WTC11 (cell line): Measurements from ENCODE around the gene CSRNP3. TPM values are rescaled to one million over a fixed set of nuclear protein-coding genes. Genes with fewer than 3 reads are reported as not detected.

Experiments used
- ATAC-seq: fragments of 200-7000 bp; cut with Tn5 transposase; 2 replicates; pipeline ENCODE4 v1.10.0; 2021; ENCODE audit warnings: mild to moderate bottlenecking, moderate library complexity
- CTCF ChIA-PET: fragments of 300-600 bp; sonication (Branson Sonifier 250); formaldehyde crosslinking; loops from one replicate; lab custom pipeline; 2021; ENCODE audit warnings: antibody characterized with exemption; lab: Charles Lee
- POLR2A ChIA-PET: fragments of 350-600 bp; sonication (Branson Sonifier 250); formaldehyde crosslinking; loops from one replicate; lab custom pipeline; 2021; ENCODE audit warnings: antibody characterized with exemption; lab: Charles Lee
- DNase-seq: peaks from one replicate; pipeline ENCODE4 v3.0.0; 2021; ENCODE audit warnings: low spot score
- H3K27ac Mint-ChIP-seq: 2 replicates; pipeline ENCODE4 v1.8.0; 2021; ENCODE audit warnings: mixed read lengths
- H3K27me3 Mint-ChIP-seq: 2 replicates; pipeline ENCODE4 v1.8.0; 2021; ENCODE audit warnings: low read depth, mild to moderate bottlenecking, moderate library complexity, mixed read lengths
- H3K36me3 Mint-ChIP-seq: 2 replicates; pipeline ENCODE4 v1.8.0; 2021; ENCODE audit warnings: mixed read lengths
- H3K4me1 Mint-ChIP-seq: 2 replicates; pipeline ENCODE4 v1.8.0; 2022; ENCODE audit warnings: mixed read lengths
- H3K4me3 Mint-ChIP-seq: 2 replicates; pipeline ENCODE4 v1.8.0; 2021; ENCODE audit warnings: mild to moderate bottlenecking, moderate library complexity, mixed read lengths
- H3K9me3 Mint-ChIP-seq: 2 replicates; pipeline ENCODE4 v1.8.0; 2021; ENCODE audit warnings: mixed read lengths
- AR ChIP-seq: fragments of 250-450 bp; sonication (Bioruptor Pico); IDR thresholded peaks from 2 replicates; pipeline ENCODE4 v1.9.0; 2021; ENCODE audit warnings: mild to moderate bottlenecking
- ATF1 ChIP-seq: sonication (generic); formaldehyde crosslinking; IDR thresholded peaks from 2 replicates; pipeline ENCODE4 v1.8.1; 2023; ENCODE audit warnings: mild to moderate bottlenecking, moderate library complexity, missing genetic modification reagents
- ATF2 ChIP-seq: sonication (generic); formaldehyde crosslinking; IDR thresholded peaks from 2 replicates; pipeline ENCODE4 v1.8.1; 2022; ENCODE audit warnings: low read depth, missing genetic modification reagents, borderline replicate concordance
- CREB1 ChIP-seq: sonication (generic); formaldehyde crosslinking; IDR thresholded peaks from 2 replicates; pipeline ENCODE4 v1.8.0; 2023; ENCODE audit warnings: mild to moderate bottlenecking, missing genetic modification reagents
- ETV6 ChIP-seq: sonication (generic); formaldehyde crosslinking; IDR thresholded peaks from 2 replicates; pipeline ENCODE4 v1.8.1; 2022; ENCODE audit warnings: mild to moderate bottlenecking, missing genetic modification reagents
- MAX ChIP-seq: sonication (generic); formaldehyde crosslinking; IDR thresholded peaks from 2 replicates; pipeline ENCODE4 v1.8.0; 2022; ENCODE audit warnings: mild to moderate bottlenecking, missing genetic modification reagents
- MLX ChIP-seq: sonication (generic); formaldehyde crosslinking; IDR thresholded peaks from 2 replicates; pipeline ENCODE4 v1.8.1; 2023; ENCODE audit warnings: mild to moderate bottlenecking, missing genetic modification reagents, moderate library complexity
- NFE2L1 ChIP-seq: sonication (generic); formaldehyde crosslinking; IDR thresholded peaks from 2 replicates; pipeline ENCODE4 v1.8.1; 2023; ENCODE audit warnings: missing genetic modification reagents
- NR3C1 ChIP-seq: sonication (generic); formaldehyde crosslinking; conservative IDR thresholded peaks from 2 replicates; pipeline ENCODE4 v1.8.1; 2023; ENCODE audit warnings: low read depth, mild to moderate bottlenecking, missing genetic modification reagents
- PRRX2 ChIP-seq: fragments of 250-450 bp; sonication (Bioruptor Pico); IDR thresholded peaks from 2 replicates; pipeline ENCODE4 v1.8.0; 2021; ENCODE audit warnings: mild to moderate bottlenecking
- RORB ChIP-seq: fragments of 250-450 bp; sonication (Bioruptor Pico); IDR thresholded peaks from 2 replicates; pipeline ENCODE4 v1.9.0; 2021; ENCODE audit warnings: mild to moderate bottlenecking
- TEAD4 ChIP-seq: sonication (generic); formaldehyde crosslinking; IDR thresholded peaks from 2 replicates; pipeline ENCODE4 v1.8.0; 2022; ENCODE audit warnings: mild to moderate bottlenecking, missing genetic modification reagents
- TP53 ChIP-seq: sonication (generic); formaldehyde crosslinking; IDR thresholded peaks from 2 replicates; pipeline ENCODE4 v1.8.1; 2023; ENCODE audit warnings: mild to moderate bottlenecking, missing genetic modification reagents
- USF2 ChIP-seq: sonication (generic); formaldehyde crosslinking; IDR thresholded peaks from 2 replicates; pipeline ENCODE4 v1.8.1; 2023; ENCODE audit warnings: mild to moderate bottlenecking, missing genetic modification reagents, moderate library complexity
- ZBTB21 ChIP-seq: sonication (generic); formaldehyde crosslinking; IDR thresholded peaks from 2 replicates; pipeline ENCODE4 v1.8.1; 2023; ENCODE audit warnings: mild to moderate bottlenecking, missing genetic modification reagents, borderline replicate concordance
- ZMAT4 ChIP-seq: fragments of 250-450 bp; sonication (Bioruptor Pico); IDR thresholded peaks from 2 replicates; pipeline ENCODE4 v1.9.0; 2021; ENCODE audit warnings: mild to moderate bottlenecking
- ZNF281 ChIP-seq: sonication (generic); formaldehyde crosslinking; IDR thresholded peaks from 2 replicates; pipeline ENCODE4 v1.8.0; 2023; ENCODE audit warnings: mild to moderate bottlenecking, missing genetic modification reagents
- ZNF425 ChIP-seq: fragments of 250-450 bp; sonication (Bioruptor Pico); conservative IDR thresholded peaks from 2 replicates; pipeline ENCODE4 v1.9.0; 2021; ENCODE audit warnings: mild to moderate bottlenecking
- ZNF532 ChIP-seq: fragments of 250-450 bp; sonication (Bioruptor Pico); IDR thresholded peaks from 2 replicates; pipeline ENCODE4 v1.9.0; 2021; ENCODE audit warnings: mild to moderate bottlenecking, borderline replicate concordance
- total RNA-seq: library from RNA; stranded (reverse); gene quantifications from 3 replicates; pipeline ENCODE4 v1.2.3, GENCODE V29; 2021

Gene CSRNP3
- total RNA-seq, 1 experiment from 2014 or later = 7.3 TPM

GRCh38 chr2:165593081-165593480, 123.6 kb downstream of the CSRNP3 start:
- peaks cover 26% of the 10 kb centered on the region for H3K9me3 Mint-ChIP-seq
- no peak for DNase-seq
- CTCF ChIA-PET = no interaction called here
- no peak overlapping the region for H3K4me3 Mint-ChIP-seq
- no peak overlapping the region for H3K27ac Mint-ChIP-seq
- H3K27me3 Mint-ChIP-seq = no peaks in the 10 kb centered on the region
- POLR2A ChIA-PET = no interaction called here
- H3K36me3 Mint-ChIP-seq = peaks cover 36% of the 10 kb centered on the region
- peaks cover 7% of the 10 kb centered on the region for H3K4me1 Mint-ChIP-seq
- ATAC-seq = no peak
- TF ChIP-seq NFE2L1 (CRISPR knock-in tag) = no peak
- TF ChIP-seq CREB1 (CRISPR knock-in tag) = no peak
- no peak for TF ChIP-seq PRRX2 (CRISPR knock-in tag)
- TF ChIP-seq ATF2 (CRISPR knock-in tag) = no peak
- no peak for TF ChIP-seq ZNF425 (CRISPR knock-in tag)
- no peak for TF ChIP-seq ETV6 (CRISPR knock-in tag)
- no peak for TF ChIP-seq TP53 (CRISPR knock-in tag)
- no peak for TF ChIP-seq TEAD4 (CRISPR knock-in tag)
- no peak for TF ChIP-seq ZBTB21 (CRISPR knock-in tag)
- TF ChIP-seq ATF1 (CRISPR knock-in tag) = no peak
- TF ChIP-seq USF2 = no peak
- no peak for TF ChIP-seq MAX
- TF ChIP-seq ZMAT4 (CRISPR knock-in tag) = no peak

- Mint-ChIP-seq H3K27ac (no peak overlapping the region), H3K4me1 (peaks cover 2% of the 10 kb centered on the region; the same call in 1 of the 2 replicates), H3K4me3 (no peak overlapping the region), H3K36me3 (peaks cover 36% of the 10 kb centered on the region), H3K9me3 (peaks cover 26% of the 10 kb centered on the region), H3K27me3 (no peaks in the 10 kb centered on the region)
- ChIA-PET POLR2A (no interaction called here), CTCF (no interaction called here)
- no peak for ATAC-seq
- DNase-seq = no peak
- TF ChIP-seq NR3C1 (CRISPR knock-in tag) (no peak), ZNF532 (CRISPR knock-in tag) (no peak), AR (CRISPR knock-in tag) (no peak), CREB1 (CRISPR knock-in tag) (no peak), MLX (CRISPR knock-in tag) (no peak), ZNF281 (no peak), RORB (CRISPR knock-in tag) (no peak)
Measured at GRCh38 chr2:165594231-165594934, 124.9 kb downstream of the CSRNP3 start.
